GM19455 (cell line): ENCODE measurements around the gene RBMS3.
"Not testable (repeated sequence)": the region's sequence is repeated elsewhere in the genome, so short reads cannot be mapped to it uniquely, and the experiment has no call there.

Experiments
- ATAC-seq: cut with Tn5 transposase; IDR thresholded peaks from one replicate; pipeline ENCODE4 v1.9.1; 2021; ENCODE audit not compliant: unreplicated experiment

Gene RBMS3

GRCh38 chr3:29337565-29337964, 56.7 kb downstream of the RBMS3 start:
- ATAC-seq, result no peak

- no peak for ATAC-seq
These were observed 57.5 kb downstream of the RBMS3 start for GRCh38 chr3:29338377-29338776.

- ATAC-seq, result no peak
These were observed 58.4 kb downstream of the RBMS3 start for GRCh38 chr3:29339016-29339833.

- ATAC-seq, result no peak
These were observed 63.3 kb downstream of the RBMS3 start for GRCh38 chr3:29344154-29344553.

GRCh38 chr3:29344935-29345334, 64.1 kb downstream of the RBMS3 start:
- ATAC-seq, result no peak

GRCh38 chr3:29345516-29346300, 64.8 kb downstream of the RBMS3 start:
- no peak for ATAC-seq

- ATAC-seq, result no peak
These were observed 66.0 kb downstream of the RBMS3 start for GRCh38 chr3:29346828-29347227.

- ATAC-seq, result no peak
These were observed 66.5 kb downstream of the RBMS3 start for GRCh38 chr3:29347412-29347811.

- ATAC-seq, result no peak
These were observed 67.4 kb downstream of the RBMS3 start for GRCh38 chr3:29348316-29348715.

- no peak for ATAC-seq
These were observed 68.2 kb downstream of the RBMS3 start for GRCh38 chr3:29349049-29349448.

- ATAC-seq, result no peak
These were observed 72.9 kb downstream of the RBMS3 start for GRCh38 chr3:29353807-29354206.

- no peak for ATAC-seq
These were observed 74.0 kb downstream of the RBMS3 start for GRCh38 chr3:29354894-29355293.

- no peak for ATAC-seq
These were observed 75.2 kb downstream of the RBMS3 start for GRCh38 chr3:29356062-29356461.

- not testable (repeated sequence) for ATAC-seq
These were observed 79.4 kb downstream of the RBMS3 start for GRCh38 chr3:29360289-29360688.

- no peak for ATAC-seq
These were observed 82.2 kb downstream of the RBMS3 start for GRCh38 chr3:29363110-29363509.

GRCh38 chr3:29370021-29370420, 89.2 kb downstream of the RBMS3 start:
- ATAC-seq, result no peak

GRCh38 chr3:29370476-29371420, 89.9 kb downstream of the RBMS3 start:
- ATAC-seq, result no peak

GRCh38 chr3:29373131-29373680, 92.3 kb downstream of the RBMS3 start:
- ATAC-seq, result no peak

GRCh38 chr3:29374226-29374625, 93.4 kb downstream of the RBMS3 start:
- ATAC-seq, result no peak

- ATAC-seq, result no peak
These were observed 98.2 kb downstream of the RBMS3 start for GRCh38 chr3:29379097-29379496.

GRCh38 chr3:29381595-29381994, 100.7 kb downstream of the RBMS3 start:
- ATAC-seq, result no peak
